AG09319 (cell line): ENCODE measurements around the gene TSPAN13.

Experiments
- DNase-seq: peaks from one replicate; pipeline ENCODE4 v3.0.0-alpha.2; 2010; ENCODE audit warnings: low read depth; ENCODE audit errors: extremely low read depth
- TF ChIP-seq, protein P1 (sequence below): IDR thresholded peaks from 2 replicates; pipeline ENCODE4 v1.5.1; 2011; ENCODE audit warnings: low read depth, mild to moderate bottlenecking, inconsistent platforms, low read length, moderate library complexity

TSPAN13 gene

GRCh38 chr7:16816824-16817223 is 63.3 kb downstream of the TSPAN13 start:
- DNase-seq, result no peak
- TF ChIP-seq, protein P1, sequence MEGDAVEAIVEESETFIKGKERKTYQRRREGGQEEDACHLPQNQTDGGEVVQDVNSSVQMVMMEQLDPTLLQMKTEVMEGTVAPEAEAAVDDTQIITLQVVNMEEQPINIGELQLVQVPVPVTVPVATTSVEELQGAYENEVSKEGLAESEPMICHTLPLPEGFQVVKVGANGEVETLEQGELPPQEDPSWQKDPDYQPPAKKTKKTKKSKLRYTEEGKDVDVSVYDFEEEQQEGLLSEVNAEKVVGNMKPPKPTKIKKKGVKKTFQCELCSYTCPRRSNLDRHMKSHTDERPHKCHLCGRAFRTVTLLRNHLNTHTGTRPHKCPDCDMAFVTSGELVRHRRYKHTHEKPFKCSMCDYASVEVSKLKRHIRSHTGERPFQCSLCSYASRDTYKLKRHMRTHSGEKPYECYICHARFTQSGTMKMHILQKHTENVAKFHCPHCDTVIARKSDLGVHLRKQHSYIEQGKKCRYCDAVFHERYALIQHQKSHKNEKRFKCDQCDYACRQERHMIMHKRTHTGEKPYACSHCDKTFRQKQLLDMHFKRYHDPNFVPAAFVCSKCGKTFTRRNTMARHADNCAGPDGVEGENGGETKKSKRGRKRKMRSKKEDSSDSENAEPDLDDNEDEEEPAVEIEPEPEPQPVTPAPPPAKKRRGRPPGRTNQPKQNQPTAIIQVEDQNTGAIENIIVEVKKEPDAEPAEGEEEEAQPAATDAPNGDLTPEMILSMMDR, result no peak

GRCh38 chr7:16817536-16817935 is 64.0 kb downstream of the TSPAN13 start:
- no peak for DNase-seq
- TF ChIP-seq, protein P1, result no peak

DNA sequence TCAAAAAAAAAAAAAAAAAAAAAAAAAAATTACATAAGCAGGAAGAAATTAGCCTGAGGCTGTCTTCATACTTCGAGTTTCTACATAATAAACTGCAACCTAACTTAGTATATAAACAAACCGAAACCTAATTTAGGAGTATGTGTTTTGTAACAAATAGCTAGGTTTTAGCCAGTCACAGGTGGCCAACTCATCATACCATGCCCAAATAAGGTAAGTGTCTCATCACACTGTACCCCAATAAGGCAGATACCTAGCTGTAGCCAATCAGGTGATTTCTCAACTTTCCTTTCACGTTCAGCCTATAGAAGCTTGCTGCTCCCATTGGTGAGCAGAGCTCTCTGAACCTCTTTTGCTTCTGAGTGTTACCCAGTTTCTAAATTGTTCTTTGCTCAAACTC is 65.2 kb downstream of the TSPAN13 start:
- DNase-seq, result no peak
- TF ChIP-seq, protein P1, result no peak

DNA sequence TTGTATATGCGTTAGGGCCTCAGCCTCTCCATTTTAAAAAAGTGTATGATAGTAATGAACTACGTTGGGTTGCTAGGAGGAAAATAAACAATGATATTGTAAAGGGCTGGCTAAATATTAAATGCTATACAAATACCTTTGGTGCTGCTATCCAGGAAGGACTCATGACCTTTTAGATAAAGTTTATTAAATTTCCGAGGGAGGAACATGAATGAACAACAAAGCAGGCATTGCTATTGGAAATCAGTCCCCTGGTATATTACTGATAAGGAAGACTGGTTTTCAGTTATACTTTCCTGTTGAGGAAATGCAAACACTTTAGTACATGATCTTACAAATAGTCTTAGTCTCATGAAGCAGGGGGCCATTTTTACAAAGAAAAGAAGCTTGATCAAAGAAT is 68.5 kb downstream of the TSPAN13 start:
- TF ChIP-seq, protein P1, result no peak
- DNase-seq, result no peak

GRCh38 chr7:16826060-16826459 is 72.5 kb downstream of the TSPAN13 start:
- DNase-seq, result no peak
- TF ChIP-seq, protein P1, result no peak

DNA sequence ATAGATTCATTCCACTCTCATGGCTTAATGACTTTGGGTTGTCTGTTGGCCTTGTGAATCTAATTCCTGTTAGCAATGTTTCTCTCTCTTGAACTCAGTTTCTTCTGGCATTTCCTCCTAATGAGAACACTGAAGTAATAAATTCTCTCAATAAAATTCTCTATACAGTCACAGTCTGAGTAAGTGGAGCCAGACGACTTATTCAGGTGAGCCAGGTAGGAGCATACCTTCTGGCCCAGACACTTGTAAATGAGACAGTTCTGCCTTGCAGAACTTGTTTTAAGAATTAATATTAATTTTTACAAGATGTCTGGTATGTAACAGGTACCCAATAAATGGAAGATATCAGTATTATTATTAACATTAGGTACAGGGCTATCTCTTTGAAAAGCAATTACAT is 79.8 kb downstream of the TSPAN13 start:
- TF ChIP-seq, protein P1, result no peak
- no peak for DNase-seq
